Pons (tissue), 1 donor: ENCODE results near the gene MGAT4B.

Experiments used
- DNase-seq: peaks from one replicate; pipeline ENCODE4 v3.0.0-alpha.2; 2016; ENCODE audit warnings: low spot score

The MGAT4B gene

DNA sequence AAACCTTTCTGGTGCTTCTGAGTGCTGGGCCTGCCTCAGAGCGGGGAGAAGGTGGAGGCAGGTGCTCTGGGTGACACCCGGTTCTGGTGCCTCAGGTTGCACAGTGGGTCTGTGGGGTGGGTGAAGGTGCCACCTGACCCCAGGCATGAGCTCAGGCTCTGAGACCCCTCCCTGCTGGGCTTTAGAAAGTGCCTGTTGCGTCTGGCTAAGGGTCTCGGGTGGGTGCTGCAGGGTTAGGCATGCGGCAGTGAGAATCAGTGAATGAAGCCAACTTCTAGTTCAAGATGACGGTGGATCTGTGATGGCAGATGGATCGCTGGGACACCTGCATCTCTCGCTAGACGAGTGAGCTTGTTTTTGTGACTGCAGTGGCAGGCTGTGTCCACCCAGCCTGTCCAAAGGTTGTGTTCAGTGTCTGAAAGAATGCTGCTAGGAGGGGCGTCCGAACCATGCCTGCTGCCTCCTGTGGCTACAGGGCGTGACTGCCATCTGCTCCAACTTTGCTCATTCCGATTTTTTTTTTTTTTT lies 19.1 kb upstream of the MGAT4B start:
- DNase-seq: no peak

DNA sequence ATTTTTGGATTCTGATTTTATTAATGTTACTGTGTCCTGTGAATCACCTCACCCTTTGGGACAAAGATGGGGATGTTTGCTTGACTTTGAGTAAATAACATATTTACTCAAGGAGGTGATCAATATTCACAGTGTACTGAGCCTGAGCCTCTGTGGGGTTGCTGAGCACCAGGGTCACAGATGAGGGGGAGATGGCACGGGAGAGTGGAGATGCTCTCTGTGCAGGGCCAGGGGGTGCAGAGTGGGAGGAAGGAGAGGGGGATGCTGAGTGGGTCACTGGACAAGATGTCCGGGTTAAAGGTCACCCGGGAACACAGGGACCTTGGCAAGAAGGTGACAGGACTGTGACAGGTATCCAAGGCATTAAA lies 18.1 kb upstream of the MGAT4B start:
- DNase-seq: no peak

DNA sequence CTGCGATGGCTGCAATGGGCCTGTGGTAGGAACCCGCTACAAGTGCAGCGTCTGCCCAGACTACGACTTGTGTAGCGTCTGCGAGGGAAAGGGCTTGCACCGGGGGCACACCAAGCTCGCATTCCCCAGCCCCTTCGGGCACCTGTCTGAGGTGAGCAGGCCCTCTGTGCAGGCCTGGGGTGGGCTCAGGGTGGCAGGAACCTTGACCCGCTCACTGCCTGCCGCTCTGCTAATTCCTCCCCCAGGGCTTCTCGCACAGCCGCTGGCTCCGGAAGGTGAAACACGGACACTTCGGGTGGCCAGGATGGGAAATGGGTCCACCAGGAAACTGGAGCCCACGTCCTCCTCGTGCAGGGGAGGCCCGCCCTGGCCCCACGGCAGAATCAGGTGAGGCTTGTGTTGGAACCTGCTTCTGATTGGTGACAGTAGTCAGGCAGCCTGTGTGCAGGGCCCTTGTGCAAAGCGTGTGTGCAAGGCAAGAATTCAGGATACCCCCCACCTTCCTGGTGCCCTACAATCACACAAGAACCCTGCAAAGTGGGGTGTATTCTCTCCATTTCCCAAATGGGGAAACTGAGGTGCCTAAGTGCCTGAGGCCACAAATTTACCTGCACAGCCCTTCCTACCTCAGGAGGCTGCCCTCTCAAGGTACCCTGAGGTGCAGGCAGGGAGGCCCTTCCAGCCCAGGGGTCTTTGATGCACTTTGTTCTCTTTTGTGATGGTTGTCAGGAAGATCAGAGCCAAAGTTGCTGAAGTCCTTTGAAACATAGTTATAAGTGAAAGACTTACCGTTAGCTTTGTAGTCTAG lies 17.5 kb upstream of the MGAT4B start:
- no peak for DNase-seq

DNA sequence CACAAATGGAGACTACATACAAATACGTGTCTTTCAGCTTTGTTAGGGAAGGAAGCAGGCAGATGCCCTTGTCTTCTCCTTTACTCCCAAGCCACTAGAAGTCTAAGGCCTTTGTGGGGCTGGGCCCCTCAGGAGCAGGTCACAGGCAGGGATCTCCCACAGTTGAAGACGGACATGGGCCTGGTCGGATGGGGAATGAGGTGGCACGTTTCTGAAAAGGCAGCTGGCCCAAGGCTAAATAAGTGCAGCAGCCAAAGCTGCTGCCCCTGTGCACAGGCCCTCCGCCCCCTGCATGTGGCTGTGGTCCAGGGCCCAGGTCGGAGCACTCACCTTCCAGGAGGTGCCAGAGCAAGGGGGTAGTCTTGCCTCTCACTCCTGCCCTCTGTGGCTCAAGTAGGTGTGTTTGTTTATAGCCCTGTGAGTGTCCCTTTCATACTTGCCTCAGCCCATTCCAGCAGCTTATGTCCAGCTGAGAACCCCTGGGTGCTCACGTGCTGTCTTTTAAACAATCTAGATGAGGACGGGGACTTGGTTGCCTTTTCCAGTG lies 15.9 kb upstream of the MGAT4B start:
- no peak for DNase-seq

DNA sequence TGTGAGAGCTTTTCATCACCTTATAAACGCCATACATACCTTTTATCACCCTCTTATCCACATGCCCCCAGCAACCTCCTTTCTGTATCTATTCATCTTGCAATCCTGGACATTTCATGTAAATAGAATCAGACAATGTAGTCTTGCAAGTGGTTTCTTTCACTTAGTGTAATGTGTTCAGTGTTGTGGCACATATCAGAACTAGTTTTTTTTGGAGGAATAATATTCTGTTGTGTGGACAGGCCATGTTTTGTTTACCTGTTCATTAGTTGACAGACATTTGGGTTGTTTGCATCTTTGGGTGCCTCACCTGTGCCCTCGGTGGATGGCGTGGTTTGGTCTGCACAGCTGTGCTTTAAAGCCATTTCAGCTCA lies 15.4 kb upstream of the MGAT4B start:
- DNase-seq: no peak

DNA sequence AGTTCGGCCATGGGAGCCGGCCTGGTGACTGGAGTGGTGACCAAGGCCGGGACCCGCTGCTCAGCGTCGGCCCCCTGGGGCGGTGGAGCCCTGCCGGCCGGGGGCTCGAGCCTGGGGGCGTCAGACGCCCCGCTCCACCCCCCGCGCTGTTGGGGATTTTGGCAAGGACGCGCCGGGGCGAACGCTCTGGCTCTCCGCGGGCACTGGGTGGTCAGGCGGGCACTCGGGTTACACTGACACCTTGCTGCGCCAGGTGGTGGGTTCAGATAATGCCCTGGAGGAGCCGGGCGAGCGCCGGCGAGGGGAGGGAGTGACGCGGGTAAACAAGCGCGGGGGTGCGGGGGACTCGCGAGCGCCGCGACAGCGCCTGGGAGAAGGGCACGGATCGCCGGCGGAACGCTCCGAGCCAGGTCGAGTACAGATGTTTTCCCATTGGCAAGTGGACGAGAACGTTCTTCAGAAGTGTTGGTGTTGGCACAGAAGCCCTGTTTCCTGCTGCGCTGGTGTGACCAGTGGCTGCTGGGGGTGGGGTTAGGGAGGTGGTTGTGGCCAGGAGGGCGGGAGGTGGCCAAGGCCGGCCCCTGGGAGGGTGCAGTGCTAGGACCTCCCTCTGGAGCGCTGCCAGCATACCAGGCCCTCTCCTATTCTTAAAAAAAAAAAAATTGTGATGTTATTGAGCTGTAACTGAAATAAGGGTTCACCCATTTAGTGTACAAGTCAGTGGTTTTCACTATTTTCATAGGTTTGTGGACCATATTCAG lies 14.8 kb upstream of the MGAT4B start:
- peak; percentile 93 for DNase-seq

DNA sequence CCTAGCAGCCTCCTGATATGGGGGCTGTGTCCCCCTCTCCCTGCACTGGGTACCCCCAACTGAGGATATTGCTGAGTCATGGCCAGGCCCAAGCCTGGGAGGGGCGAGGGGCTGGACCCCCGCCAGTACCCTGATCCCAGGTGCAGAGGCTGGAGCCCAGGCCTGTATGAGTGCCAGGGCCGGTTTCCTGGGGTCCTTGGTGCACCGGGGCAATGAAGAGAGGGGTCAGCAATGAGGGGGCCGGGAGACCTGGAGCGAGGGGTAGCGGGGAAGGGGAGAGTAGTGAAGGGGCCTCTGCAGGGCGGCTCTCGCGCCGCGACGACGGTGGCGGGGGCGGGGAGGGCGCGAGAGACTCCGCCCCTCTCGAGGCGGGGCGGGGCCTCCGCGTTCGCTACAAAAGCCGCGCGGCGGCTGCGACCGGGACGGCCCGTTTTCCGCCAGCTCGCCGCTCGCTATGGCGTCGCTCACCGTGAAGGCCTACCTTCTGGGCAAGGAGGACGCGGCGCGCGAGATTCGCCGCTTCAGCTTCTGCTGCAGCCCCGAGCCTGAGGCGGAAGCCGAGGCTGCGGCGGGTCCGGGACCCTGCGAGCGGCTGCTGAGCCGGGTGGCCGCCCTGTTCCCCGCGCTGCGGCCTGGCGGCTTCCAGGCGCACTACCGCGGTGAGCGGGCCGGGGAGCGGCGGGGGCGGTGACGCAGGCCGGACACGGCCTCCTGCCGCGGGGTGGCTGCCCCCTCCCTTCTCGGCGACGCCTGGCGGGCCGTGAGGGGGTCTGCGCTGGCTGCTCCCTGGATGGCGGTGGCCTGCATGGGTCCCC lies 14.0 kb upstream of the MGAT4B start, which contains the start of gene SQSTM1:
Gene SQSTM1, plus strand, starts transcription at position 423 of the 815 bp plus-strand sequence. Its CDS starts 32 bp downstream, at position 455.
- peak; percentile 81 for DNase-seq

DNA sequence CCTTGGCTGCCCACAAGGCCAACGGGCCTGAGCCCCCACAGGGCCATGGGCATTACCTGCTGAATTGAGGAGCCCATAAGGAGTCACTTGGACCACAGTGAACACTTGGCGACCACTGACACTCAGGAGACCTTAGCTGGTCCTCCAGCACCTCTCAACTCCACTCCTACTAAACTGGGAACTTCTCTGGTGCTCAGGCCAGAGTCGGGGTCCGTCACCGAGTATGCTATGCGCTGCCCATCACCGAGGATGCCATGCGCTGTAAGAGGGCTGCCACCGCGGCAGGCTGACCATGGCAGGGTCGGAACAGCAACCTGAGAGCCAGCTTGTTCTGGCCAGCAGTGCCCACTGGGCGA lies 13.4 kb upstream of the MGAT4B start:
- DNase-seq: no peak

DNA sequence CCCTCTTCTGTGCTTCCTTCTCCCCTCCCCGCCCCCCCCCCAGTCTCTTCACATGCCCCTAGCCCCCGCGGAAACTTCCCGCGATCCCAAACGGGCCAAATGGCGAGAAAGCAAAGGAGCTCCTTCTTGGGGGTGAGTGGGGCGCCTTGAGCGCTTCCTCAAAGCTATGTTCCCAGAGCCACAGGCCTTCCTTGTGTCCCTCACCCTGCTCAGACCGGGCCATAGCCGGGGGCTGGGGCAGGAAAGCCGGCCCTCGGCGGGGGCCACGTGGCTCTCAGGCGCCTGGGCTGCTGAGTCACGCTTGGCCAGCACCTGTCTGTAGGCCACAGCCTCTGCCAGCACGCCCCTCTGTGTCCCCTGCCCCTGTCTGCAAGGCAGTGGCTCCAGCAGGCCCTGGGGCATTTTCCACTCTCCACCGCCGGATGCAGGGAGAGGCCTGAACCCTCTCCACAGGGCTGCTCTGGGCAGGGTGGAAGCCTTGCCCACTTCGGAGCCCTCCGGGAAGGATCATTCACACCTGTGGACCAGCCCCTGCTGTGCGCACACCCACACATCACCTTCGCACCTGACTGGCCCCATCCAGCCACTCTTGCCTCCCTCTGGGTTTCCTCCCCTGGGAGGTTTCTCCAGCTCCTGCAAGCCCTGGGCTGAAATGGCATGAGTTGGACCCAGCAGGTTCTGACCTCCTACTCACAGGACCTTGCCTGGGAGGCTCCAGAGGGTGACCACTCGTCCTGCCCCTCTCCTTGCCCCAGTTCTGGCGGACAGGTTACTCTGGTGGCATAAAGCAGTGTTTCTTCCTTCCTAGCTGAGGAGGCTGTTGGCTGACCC lies 12.8 kb upstream of the MGAT4B start:
- DNase-seq: peak; percentile 62

DNA sequence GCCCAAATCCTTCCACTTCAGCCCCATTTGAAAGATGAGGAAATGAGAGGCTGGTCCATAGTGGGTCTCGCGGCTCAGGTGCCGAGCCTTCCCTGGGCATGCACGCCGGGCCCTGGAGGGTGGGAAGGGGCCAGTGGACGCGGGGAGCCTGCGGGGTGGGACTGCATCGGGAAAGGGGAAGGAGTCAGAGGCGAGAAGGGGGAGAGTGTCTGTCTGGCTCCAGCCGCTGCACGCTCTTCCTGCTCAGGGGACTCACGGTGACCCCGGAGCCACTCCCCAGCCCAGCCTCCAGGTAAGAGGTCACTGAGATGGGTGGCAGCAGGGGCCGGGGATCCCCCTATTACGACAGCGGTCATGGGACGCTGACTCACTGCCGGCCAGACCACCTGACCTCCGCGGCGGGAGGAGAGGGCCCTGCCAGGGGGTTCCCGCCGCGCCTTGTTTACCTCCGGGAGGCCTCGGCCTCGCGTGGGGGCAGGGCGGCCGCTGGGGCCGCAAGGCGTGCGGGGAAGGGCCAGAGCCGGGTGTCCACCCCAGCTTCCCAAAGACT lies 12.2 kb upstream of the MGAT4B start:
- peak; percentile 93 for DNase-seq

DNA sequence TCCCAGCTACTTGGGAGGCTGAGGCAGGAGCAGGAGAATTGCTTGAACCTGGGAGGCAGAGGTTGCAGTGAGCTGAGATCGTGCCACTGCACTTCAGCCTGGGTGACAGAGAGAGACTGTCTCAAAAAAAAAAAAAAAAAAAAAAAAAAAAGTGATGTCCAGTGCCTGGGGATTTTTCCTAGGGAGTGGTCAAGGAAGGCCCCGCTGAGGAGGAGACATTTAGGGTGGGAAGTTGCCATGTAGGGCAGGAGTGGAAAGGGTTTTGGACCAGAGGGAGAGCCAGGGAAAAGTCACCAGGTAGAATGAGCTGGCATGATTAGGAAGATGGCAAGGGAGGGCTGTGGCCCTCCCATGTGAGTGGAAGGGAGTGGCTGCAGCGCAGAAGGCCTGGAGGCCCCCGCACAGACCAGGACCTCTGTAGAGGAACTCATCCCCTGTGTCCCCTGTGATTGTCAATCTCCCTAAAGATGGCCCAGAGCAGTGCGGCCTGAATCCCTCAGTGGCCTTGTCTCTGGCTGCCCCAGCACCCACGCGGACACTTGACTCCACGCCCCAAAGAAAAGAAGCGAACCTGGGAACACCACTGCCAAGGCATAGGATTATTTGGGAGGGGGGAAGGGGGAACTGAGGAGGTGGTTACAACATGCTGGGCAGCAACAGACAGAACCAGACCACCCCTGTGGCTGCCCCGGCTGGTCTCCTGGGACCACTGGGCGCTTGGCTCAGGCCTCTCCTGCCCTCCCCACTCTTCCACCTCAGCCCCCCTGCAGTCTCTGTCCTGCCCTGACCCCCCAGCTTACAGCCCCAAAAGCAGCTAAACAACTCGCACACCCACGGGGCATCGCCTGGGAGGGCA lies 11.5 kb upstream of the MGAT4B start:
- DNase-seq: no peak

DNA sequence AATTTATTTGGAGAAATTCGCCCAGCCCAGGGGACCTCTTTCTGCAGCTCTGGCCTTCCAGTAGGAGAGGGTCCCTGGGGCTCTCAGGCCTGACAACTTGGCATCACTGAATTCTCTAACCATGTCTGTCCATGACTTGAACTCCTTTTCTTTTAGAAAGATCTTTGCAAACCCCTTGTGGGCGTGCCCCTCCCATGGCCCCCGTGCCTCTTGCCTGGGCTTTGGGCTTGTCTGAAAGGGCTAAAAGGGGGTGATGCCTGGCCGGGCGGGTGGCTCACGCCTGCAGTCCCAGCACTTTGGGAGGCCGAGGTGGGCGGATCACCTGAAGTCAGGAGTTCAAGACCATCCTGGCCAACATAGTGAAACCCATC lies 10.8 kb upstream of the MGAT4B start:
- DNase-seq: no peak

DNA sequence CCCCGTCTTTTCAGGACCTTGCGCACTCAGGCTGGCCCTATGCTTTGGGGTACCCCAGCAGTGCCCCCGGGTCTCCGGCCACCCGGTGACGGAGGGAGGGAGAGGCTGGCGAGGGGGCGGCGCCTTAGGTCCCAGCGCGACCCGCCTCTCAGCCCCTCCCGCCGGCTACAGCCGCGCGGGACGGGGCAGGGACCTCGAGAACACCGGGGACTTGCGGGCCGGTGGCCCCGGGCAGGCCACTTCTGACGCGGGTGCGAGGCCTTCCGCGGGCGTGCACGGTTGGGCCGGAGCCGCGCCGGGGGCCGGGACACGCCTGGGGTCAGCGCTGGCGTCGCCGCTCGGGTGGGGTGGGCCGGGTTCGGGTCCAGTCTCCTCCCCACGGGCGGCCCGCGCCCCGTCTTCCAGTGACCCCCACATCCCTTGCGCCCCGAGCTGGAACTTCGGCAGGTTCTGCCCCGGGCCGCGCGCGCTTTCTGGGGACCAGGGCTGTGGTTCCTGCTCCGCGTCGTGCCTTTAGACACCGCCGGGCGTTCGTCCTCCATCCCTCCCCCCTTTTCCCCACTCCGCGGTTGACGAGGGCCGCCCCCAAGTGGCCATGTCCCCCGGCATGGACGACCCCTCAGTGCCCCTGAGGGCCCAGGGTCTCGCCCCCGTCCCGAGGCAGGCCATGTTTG lies 10.3 kb upstream of the MGAT4B start:
- DNase-seq: no peak

DNA sequence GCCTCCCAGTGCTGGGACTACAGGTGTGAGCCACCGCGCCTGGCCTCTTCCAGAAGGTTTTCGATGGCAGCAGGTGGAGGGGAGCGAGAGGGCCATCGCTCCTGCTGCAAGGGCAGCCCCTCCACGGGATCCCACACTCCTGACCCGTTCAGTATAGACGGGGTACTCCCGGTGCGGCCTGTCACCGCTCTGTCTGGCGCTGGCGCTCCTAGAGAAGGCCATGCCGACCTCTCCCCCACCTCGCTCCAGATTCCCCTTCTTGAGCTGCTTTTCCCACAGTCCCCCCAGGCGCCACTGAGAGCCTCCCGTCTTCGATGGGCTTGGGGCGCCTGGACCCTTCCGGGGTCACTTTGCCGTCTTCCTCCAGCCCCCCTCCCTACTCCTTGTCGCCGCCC lies 9.7 kb upstream of the MGAT4B start:
- DNase-seq: no peak

DNA sequence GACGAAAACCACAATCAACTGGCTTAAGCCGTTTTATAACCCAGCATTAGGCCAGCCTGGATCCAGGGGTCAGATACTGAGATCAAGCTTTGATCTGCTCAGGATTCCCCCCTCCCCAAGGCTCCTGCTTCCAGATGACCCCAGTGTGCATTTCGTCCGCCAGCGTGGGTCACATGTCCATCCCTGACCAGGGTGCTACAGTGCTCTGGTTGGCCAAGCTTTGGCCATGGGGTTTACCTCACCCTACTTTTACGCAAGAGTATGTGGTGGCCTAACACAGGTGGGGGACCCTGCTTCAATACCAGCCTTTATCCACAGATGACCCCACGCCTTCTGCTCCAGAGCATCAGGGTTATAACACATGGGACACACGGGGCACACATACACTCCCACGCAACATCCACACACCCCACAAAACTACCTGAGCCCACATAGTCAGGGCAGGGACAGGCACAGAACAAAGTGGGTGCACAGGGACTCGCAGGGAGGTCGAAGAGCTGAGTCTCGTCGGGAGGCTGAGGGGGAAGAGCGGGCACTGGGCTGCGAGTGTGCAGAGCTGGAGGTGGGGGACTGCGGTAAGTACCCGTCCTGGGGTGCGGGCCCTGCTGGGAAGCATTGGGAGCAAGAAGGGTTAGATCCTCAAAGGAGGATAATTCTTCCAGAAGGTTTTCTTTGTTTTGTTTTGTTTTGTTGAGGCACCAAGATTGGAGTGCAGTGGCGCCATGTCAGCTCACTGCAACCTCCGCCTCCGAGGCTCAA lies 9.0 kb upstream of the MGAT4B start:
- no peak for DNase-seq

DNA sequence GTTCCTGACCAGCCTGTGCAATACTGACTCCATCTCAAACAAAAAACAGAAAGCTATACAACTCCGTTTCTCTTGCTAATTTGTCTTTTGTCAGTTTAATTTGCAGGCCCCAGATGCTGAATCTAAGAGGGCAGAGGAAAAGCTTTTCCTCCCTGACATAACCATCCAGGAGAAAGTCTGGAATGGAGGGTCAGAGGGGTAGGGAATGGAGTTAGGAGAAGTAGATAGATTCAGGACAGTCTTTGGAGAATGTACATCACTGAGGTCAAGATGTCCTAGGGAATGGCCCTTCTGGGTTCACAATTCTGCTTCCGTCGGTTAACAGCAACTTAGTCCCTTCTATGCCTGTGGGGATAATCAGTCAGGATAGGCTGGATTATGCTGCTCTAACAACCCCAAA lies 7.4 kb upstream of the MGAT4B start:
- DNase-seq: no peak

DNA sequence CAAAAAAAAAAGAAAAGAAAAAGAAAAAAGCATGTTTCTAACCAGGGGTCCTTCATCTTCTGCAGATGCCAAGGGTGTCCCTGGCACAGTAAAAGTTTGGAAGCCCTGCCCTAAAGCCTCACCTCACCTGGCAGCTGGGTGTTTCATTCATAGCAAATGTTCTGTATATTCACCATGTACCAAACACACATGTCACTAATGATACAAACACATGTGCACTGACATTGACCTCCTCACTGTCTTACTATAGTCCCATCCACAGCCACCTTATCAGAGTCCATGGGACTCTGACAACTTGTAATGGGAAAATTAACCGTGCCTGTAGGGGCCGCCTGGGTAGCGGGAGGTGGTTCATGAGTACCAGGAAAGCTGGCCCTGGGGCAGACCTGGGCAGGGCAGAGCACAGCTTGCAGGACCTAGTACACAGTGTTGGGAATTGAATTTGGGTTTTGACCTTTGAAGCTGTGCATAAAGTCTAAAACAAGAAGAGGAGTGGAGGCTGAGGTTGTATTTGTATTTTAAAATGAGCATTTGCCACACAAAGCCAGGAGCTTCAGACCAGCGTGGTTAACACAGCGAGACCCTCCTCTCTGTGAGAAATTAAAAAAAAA lies 6.4 kb upstream of the MGAT4B start:
- DNase-seq: no peak

DNA sequence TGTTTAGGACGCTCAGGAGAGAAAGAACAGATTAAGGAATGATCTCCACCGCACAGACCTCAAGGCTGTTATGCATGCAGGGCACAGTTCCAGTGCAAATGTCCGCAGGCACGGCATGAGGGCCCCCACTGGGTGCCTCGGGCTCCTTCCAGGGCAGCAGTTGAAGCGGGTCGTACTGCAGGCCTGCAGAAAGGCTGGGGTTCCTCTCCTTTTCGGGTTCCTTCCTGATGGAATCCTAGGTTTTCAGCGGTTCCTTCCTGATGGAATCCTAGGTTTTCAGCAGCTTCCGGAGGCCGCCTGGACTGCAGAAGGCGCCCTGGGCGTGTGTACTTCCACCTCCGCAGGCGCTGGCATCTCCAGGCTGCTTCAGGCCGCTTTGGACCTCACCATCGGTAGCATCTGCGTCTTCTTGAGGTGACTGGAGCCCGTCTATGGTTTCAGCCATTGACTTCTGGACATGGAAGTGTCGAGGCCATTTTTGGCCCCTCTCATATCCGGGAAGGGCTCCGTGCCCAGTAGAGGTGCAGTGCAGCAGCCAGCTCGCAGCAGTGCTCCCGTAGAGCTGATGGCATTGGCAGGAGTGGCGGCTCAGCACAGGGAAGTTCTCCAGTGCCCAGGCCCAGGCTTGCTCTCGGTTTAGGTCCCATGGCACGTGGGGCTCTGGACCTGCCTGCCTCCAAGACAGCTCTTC lies 5.6 kb upstream of the MGAT4B start:
- no peak for DNase-seq
